K562 treated with DMSO at 1 percent for 24 hours (cell line): Measurements from ENCODE around the gene KRTAP13-2. TPM values are rescaled to one million over a fixed set of nuclear protein-coding genes. Genes with fewer than 3 reads are reported as not detected.

Experiments
- total RNA-seq: library from RNA; unstranded; fragments of 300-600 nt; gene quantifications from 2 replicates; pipeline ENCODE4 v1.2.3, GENCODE V29; 2022; ENCODE audit warnings: low read depth; ENCODE audit not compliant: insufficient read depth

Gene KRTAP13-2
- total RNA-seq = not detected in 2 replicates

GRCh38 chr21:30372139-30372770, at the start of gene KRTAP13-2:
Gene KRTAP13-2, minus strand, starts transcription at chr21:30372271. Its CDS starts 58 bp downstream, at chr21:30372213.

GRCh38 chr21:30395731-30396130, 23.7 kb upstream of the KRTAP13-2 start, which contains the start of gene KRTAP13-1:
Gene KRTAP13-1, plus strand, starts transcription at chr21:30396031. Its CDS starts 56 bp downstream, at chr21:30396087.

GRCh38 chr21:30348506-30348905, 23.6 kb downstream of the KRTAP13-2 start, which contains the start of gene KRTAP23-1:
Gene KRTAP23-1, minus strand, starts transcription at chr21:30348606. Its CDS starts 0 bp downstream, at chr21:30348606.

GRCh38 chr21:30337276-30337744, 34.8 kb downstream of the KRTAP13-2 start, which contains the start of gene KRTAP27-1:
Gene KRTAP27-1, minus strand, starts transcription at chr21:30337694. Its CDS starts 26 bp downstream, at chr21:30337668.

Other genes with a start within 250 kb of the KRTAP13-2 start
- gene CLDN17, start 205.5 kb downstream of the KRTAP13-2 start, total RNA-seq = not detected in 2 replicates
- gene CLDN8, start 156.2 kb downstream of the KRTAP13-2 start, total RNA-seq = not detected in 2 replicates
- gene KRTAP24-1, start 89.3 kb downstream of the KRTAP13-2 start, total RNA-seq = not detected in 2 replicates
- not detected in 2 replicates for gene KRTAP25-1, start 82.8 kb downstream of the KRTAP13-2 start, total RNA-seq
- not detected in 2 replicates for gene KRTAP26-1, start 52.0 kb downstream of the KRTAP13-2 start, total RNA-seq
- gene KRTAP27-1, start 34.6 kb downstream of the KRTAP13-2 start, total RNA-seq = not detected in 2 replicates
- gene KRTAP23-1, start 23.7 kb downstream of the KRTAP13-2 start, total RNA-seq = not detected in 2 replicates
- not detected in 2 replicates for gene KRTAP13-1, start 23.8 kb upstream of the KRTAP13-2 start, total RNA-seq
- not detected in 2 replicates for gene KRTAP13-3, start 53.7 kb upstream of the KRTAP13-2 start, total RNA-seq
- gene KRTAP13-4, start 57.9 kb upstream of the KRTAP13-2 start, total RNA-seq = not detected in 2 replicates
- not detected in 2 replicates for gene KRTAP15-1, start 68.0 kb upstream of the KRTAP13-2 start, total RNA-seq
- gene KRTAP19-1, start 108.1 kb upstream of the KRTAP13-2 start, total RNA-seq = not detected in 2 replicates
- not detected in 2 replicates for gene KRTAP19-2, start 115.2 kb upstream of the KRTAP13-2 start, total RNA-seq
- gene KRTAP19-3, start 119.7 kb upstream of the KRTAP13-2 start, total RNA-seq = not detected in 2 replicates
- not detected in 2 replicates for gene KRTAP19-4, start 124.9 kb upstream of the KRTAP13-2 start, total RNA-seq
- gene KRTAP19-5, start 129.9 kb upstream of the KRTAP13-2 start, total RNA-seq = not detected in 2 replicates
- not detected in 2 replicates for gene KRTAP19-6, start 169.6 kb upstream of the KRTAP13-2 start, total RNA-seq
- not detected in 2 replicates for gene KRTAP19-7, start 189.0 kb upstream of the KRTAP13-2 start, total RNA-seq
- gene KRTAP22-2, start 218.1 kb upstream of the KRTAP13-2 start, total RNA-seq = not detected in 2 replicates
- gene KRTAP6-3, start 220.2 kb upstream of the KRTAP13-2 start, total RNA-seq = not detected in 2 replicates
- gene KRTAP6-2, start 226.6 kb upstream of the KRTAP13-2 start, total RNA-seq = not detected in 2 replicates
- not detected in 2 replicates for gene KRTAP22-1, start 228.8 kb upstream of the KRTAP13-2 start, total RNA-seq
- gene KRTAP6-1, start 241.7 kb upstream of the KRTAP13-2 start, total RNA-seq = not detected in 2 replicates
- not detected in 2 replicates for gene KRTAP20-1, start 244.2 kb upstream of the KRTAP13-2 start, total RNA-seq
- gene KRTAP20-4, start 248.4 kb upstream of the KRTAP13-2 start, total RNA-seq = not detected in 2 replicates